ENCODE results near the gene USP27X.

The USP27X gene

GRCh38 chrX:49915361-49916222 is 36.3 kb downstream of the USP27X start:
- H3K36me3 ChIP-seq: no peaks in the 10 kb centered on the region
- H3K27me3 ChIP-seq (ENCODE audit: insufficient read depth, low read depth, severe bottlenecking): peaks cover 16% of the 10 kb centered on the region
- H3K4me3 ChIP-seq (ENCODE audit: low read depth, low read length): no peak overlapping the region
- H3K27ac ChIP-seq: no peak overlapping the region
- peak; percentile 47 for DNase-seq
- H3K9me3 ChIP-seq (ENCODE audit: severe bottlenecking): no peaks in the 10 kb centered on the region
- peak; percentile 83 for TF ChIP-seq CTCF (IDR thresholded peaks at IDR 0.05; ENCODE audit: low read depth, low read length)

GRCh38 chrX:49919617-49920016 is 40.3 kb downstream of the USP27X start:
- Histone ChIP-seq H3K4me3 (ENCODE audit: low read depth, low read length) (no peak overlapping the region), H3K36me3 (no peaks in the 10 kb centered on the region), H3K27ac (no peak overlapping the region), H3K27me3 (ENCODE audit: insufficient read depth, low read depth, severe bottlenecking) (peaks cover 2% of the 10 kb centered on the region), H3K9me3 (ENCODE audit: severe bottlenecking) (no peaks in the 10 kb centered on the region)
- peak; percentile 30 for DNase-seq
- peak; percentile 87 for TF ChIP-seq CTCF (IDR thresholded peaks at IDR 0.05; ENCODE audit: low read depth, low read length)

GRCh38 chrX:49921109-49921508 is 41.8 kb downstream of the USP27X start:
- no peak overlapping the region for H3K4me3 ChIP-seq (ENCODE audit: low read depth, low read length)
- H3K9me3 ChIP-seq (ENCODE audit: severe bottlenecking): no peaks in the 10 kb centered on the region
- H3K27me3 ChIP-seq (ENCODE audit: insufficient read depth, low read depth, severe bottlenecking): peaks cover 2% of the 10 kb centered on the region
- no peak overlapping the region for H3K27ac ChIP-seq
- no peak for DNase-seq
- no peak for TF ChIP-seq CTCF (IDR thresholded peaks at IDR 0.05; ENCODE audit: low read depth, low read length)
- H3K36me3 ChIP-seq: no peaks in the 10 kb centered on the region

GRCh38 chrX:49922291-49923241 is 43.3 kb downstream of the USP27X start, which contains the start of gene CLCN5:
Gene CLCN5 (plus strand): TSS chrX:49922596. CDS start chrX:49925299, 2,703 bp downstream.
- Histone ChIP-seq H3K27ac (peak within 1 kb of the TSS; percentile 69), H3K9me3 (ENCODE audit: severe bottlenecking) (no peaks in the 10 kb centered on the region), H3K36me3 (no peaks in the 10 kb centered on the region; the same call in 1 of the 2 replicates), H3K4me3 (ENCODE audit: low read depth, low read length) (peak within 1 kb of the TSS; percentile 80), H3K27me3 (ENCODE audit: insufficient read depth, low read depth, severe bottlenecking) (peaks cover 2% of the 10 kb centered on the region)
- no peak for TF ChIP-seq CTCF (IDR thresholded peaks at IDR 0.05; ENCODE audit: low read depth, low read length)
- peak; percentile 95 for DNase-seq

GRCh38 chrX:49925176-49925575 is 45.9 kb downstream of the USP27X start:
- Histone ChIP-seq H3K9me3 (ENCODE audit: severe bottlenecking) (no peaks in the 10 kb centered on the region), H3K27me3 (ENCODE audit: insufficient read depth, low read depth, severe bottlenecking) (no peaks in the 10 kb centered on the region), H3K4me3 (ENCODE audit: low read depth, low read length) (no peak overlapping the region), H3K36me3 (no peaks in the 10 kb centered on the region; the same call in 1 of the 2 replicates), H3K27ac (no peak overlapping the region)
- TF ChIP-seq CTCF (IDR thresholded peaks at IDR 0.05; ENCODE audit: low read depth, low read length): no peak
- no peak for DNase-seq
